Stomach smooth muscle (tissue), 2 donors: ENCODE results near the gene POM121.
"Not testable (repeated sequence)": the region's sequence is repeated elsewhere in the genome, so short reads cannot be mapped to it uniquely, and the experiment has no call there.

Experiments
- H3K27ac ChIP-seq: one replicate; pipeline ENCODE4 v1.7.0; 2013; ENCODE audit warnings: mild to moderate bottlenecking, low read length, inconsistent platforms
- H3K27me3 ChIP-seq, 2 donors: one replicate each; pipeline ENCODE4 v1.7.0; 2013; ENCODE audit warnings: low read length in 2 of 2; ENCODE audit not compliant: insufficient read depth in 2 of 2, control insufficient read depth in 1 of 2
- H3K36me3 ChIP-seq, 2 donors: one replicate each; pipeline ENCODE4 v1.7.0; 2013; ENCODE audit warnings: low read length in 2 of 2; ENCODE audit not compliant: control insufficient read depth in 2 of 2, insufficient read depth in 2 of 2
- H3K4me1 ChIP-seq: one replicate; pipeline ENCODE4 v1.7.0; 2013; ENCODE audit warnings: low read length; ENCODE audit not compliant: control insufficient read depth, insufficient read depth
- H3K4me3 ChIP-seq, 2 donors: one replicate each; pipeline ENCODE4 v1.7.0; 2013; ENCODE audit warnings: low read length in 2 of 2
- H3K9ac ChIP-seq, 2 donors: one replicate each; pipeline ENCODE4 v1.7.0; 2013; ENCODE audit warnings: low read length in 2 of 2, mild to moderate bottlenecking in 1 of 2
- H3K9me3 ChIP-seq, 2 donors: one replicate each; pipeline ENCODE4 v1.7.0; 2013; ENCODE audit warnings: low read length in 2 of 2; ENCODE audit not compliant: control insufficient read depth in 2 of 2
- donor health status: healthy.
- donor health status: Pancreatic carcinoma.

POM121 gene

DNA sequence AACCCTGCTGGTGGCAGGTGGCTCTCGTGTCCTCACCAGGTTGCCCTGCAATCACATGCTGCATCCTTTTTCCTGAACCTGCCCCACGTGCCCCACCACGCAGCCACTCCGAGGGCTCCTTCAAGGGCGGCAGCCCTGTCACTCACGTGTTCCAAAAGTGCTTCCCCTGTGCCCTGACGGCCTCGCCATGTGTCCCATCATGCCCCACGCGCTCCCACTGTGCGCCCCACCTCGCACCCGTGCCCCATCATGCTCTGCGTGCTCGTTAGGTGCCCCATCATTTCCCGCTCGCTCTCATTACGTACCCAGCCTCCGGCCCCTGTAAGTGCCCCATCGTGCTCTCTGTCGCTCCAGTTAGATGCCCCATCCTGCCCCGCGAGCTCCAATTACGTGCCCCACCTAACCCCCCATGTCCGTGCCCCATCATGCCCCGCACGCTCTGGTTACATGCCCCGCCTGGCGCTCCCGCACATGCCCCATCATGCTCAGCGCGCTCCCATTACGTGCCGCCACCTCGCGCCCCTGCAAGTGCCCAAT is 44.2 kb downstream of the POM121 start, which contains the start of gene TRIM74:
Gene TRIM74, minus strand, starts transcription at position 487 of the 537 bp plus-strand sequence. CDS start 3,309 bp downstream, outside the sequence.
- not testable (repeated sequence) for H3K27ac ChIP-seq, H3K9ac ChIP-seq, H3K9me3 ChIP-seq

DNA sequence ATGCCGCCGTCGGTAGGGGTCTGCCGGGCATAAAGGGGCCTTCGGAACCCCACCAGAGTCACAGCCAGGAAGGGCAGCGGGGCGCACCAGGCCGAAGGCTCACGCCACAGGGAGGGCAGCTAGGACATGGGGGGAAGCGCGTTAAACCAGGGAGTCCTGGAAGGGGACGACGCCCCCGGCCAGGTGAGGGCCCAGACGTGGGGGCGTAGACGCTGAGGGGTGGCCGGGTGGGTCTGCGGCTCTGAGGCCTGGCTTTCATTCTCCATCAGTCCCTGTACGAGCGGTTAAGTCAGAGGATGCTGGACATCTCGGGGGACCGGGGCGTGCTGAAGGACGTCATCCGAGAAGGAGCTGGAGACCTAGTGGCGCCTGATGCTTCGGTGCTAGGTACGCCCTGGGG is 44.8 kb downstream of the POM121 start:
- H3K9ac ChIP-seq, H3K4me1 ChIP-seq, H3K36me3 ChIP-seq, H3K27ac ChIP-seq, H3K9me3 ChIP-seq, H3K4me3 ChIP-seq, H3K27me3 ChIP-seq: not testable (repeated sequence)

More for the DNA sequence above, 44.2 kb downstream of the POM121 start, which contains the start of gene TRIM74:
- H3K27me3 ChIP-seq, H3K4me3 ChIP-seq, H3K36me3 ChIP-seq, H3K4me1 ChIP-seq: not testable (repeated sequence)

DNA sequence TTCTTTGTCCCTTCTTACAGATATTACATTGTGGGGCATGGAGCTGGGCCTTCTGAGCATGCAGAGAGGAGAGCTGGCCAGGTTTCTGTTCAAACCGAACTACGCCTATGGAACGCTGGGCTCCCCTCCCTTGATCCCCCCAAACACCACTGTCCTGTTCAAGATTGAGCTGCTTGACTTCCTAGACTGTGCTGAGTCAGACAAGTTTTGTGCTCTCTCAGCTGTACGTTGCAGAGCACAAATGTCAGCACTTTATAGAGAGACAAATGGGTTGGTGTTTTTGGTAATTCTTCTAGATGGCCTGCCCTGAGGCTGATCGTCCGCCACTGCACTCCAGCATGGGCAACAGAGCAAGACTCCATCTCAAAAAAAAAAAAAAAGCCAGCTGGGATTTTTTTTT is 46.6 kb downstream of the POM121 start:
- not testable (repeated sequence) for H3K9me3 ChIP-seq, H3K9ac ChIP-seq, H3K27me3 ChIP-seq, H3K36me3 ChIP-seq, H3K27ac ChIP-seq, H3K4me3 ChIP-seq, H3K4me1 ChIP-seq

DNA sequence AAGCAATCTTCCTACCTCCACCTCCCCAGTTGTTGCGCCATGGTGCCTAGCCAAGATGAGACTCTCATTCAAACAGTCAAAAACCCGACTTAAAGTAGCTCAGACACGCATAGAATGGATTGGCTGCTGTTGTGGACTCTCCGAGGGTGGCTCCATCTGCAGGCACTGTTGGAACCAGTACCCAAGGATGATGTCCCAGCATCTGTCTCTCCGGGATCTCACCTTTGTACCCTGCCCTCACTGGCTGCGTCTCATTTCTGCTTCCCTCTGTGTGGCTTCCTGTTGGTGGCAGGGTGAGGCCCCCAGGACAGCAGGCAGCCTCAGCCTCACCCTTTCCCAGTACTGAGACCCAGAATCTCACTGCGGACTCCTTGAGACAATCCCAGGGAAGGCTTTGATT is 49.9 kb downstream of the POM121 start:
- H3K36me3 ChIP-seq, H3K9ac ChIP-seq, H3K4me3 ChIP-seq, H3K9me3 ChIP-seq, H3K27ac ChIP-seq, H3K4me1 ChIP-seq, H3K27me3 ChIP-seq: not testable (repeated sequence)

DNA sequence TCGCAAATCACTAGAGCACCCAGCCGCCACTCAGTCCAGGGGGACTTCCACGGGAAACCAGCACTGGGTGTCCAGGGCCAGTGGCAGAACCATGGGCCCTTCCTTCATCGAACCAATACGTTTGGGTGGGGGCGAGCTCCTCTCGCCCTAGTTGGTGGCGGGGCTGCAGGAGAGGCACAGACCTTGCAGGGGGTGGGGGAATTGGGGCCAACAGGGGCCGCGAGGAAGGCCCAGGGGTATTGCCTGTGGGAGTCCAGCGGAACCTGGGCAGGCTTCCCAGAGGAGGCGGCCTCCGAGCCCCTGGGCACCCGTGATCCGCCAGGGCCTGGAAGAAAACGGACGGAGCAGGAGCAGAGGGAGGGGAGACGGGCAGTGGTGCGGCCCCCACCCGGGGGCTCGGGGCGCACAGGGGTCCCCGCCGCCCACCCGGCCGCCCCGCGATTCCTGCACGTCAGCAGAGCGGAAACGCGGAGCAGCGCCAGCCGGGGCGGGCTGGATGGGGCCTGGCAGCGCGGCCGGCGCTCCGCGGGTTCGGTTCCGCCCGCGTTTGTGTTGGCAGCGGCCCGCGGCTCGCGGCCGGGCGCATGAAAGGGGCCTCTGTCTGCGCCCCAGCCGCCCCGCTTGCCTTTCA is 50.9 kb downstream of the POM121 start:
- H3K9ac ChIP-seq, H3K9me3 ChIP-seq, H3K4me3 ChIP-seq, H3K4me1 ChIP-seq, H3K27me3 ChIP-seq, H3K36me3 ChIP-seq, H3K27ac ChIP-seq: not testable (repeated sequence)

DNA sequence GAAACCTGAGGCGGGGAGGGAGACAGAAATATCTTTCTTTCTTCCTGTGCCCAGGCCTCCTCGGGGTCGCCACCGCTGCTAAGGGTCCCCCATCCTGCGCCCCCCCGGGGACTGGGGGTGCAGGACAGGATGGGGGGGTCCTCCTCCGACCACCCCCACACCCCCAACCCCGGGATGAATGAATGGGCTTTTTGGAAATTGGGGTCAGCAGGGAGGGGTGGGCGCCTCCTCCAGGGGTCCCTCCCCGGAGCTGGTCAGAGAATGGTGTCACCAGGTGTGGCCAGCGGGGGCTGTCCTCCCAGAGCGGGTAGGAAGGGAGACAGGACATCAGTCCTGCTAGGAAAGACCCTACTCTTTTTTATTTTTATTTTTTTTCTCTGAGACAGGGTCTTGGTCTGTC is 51.5 kb downstream of the POM121 start:
- H3K4me3 ChIP-seq, H3K27ac ChIP-seq, H3K9me3 ChIP-seq, H3K36me3 ChIP-seq, H3K4me1 ChIP-seq, H3K9ac ChIP-seq, H3K27me3 ChIP-seq: not testable (repeated sequence)

DNA sequence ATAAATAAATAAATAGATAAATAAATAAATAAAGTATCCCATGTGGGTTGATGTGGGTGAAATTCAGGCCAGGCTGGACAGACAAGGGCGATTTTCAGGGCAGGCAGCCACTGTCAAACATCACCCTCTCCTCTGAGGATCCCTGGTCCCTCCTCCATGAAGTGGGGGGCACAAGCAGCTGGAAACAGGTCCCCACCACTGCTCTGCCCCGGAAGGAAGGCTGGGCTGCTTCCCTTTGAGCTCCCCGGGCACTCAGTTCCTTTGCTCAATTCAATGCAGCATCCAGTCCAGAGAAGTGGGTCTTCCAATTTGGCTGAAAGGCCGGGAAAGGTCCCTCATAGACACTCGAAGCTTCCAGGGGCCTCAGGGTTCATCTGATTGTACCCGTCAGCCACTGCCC is 55.5 kb downstream of the POM121 start:
- H3K27me3 ChIP-seq, H3K36me3 ChIP-seq, H3K9ac ChIP-seq, H3K9me3 ChIP-seq, H3K4me1 ChIP-seq, H3K27ac ChIP-seq, H3K4me3 ChIP-seq: not testable (repeated sequence)

DNA sequence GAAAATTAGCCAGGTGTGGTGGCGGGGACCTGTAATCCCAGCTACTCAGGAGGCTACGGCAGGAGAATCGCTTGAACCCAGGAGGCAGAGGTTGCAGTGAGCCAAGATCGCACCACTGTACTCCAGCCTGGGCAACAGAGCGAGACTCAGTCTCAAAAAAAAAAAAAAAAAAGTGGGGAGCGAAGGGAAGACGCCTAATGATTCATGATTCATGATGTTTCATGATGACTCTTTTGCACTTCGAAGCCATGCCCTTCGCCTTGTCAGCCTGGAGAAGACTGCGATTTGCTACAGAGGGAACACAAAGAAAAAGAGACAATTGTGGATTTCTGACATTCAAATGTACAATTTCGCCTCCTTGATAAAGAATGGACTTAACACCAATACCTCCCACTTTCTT is 57.2 kb downstream of the POM121 start:
- not testable (repeated sequence) for H3K9ac ChIP-seq, H3K27ac ChIP-seq, H3K9me3 ChIP-seq, H3K36me3 ChIP-seq, H3K27me3 ChIP-seq, H3K4me3 ChIP-seq, H3K4me1 ChIP-seq

DNA sequence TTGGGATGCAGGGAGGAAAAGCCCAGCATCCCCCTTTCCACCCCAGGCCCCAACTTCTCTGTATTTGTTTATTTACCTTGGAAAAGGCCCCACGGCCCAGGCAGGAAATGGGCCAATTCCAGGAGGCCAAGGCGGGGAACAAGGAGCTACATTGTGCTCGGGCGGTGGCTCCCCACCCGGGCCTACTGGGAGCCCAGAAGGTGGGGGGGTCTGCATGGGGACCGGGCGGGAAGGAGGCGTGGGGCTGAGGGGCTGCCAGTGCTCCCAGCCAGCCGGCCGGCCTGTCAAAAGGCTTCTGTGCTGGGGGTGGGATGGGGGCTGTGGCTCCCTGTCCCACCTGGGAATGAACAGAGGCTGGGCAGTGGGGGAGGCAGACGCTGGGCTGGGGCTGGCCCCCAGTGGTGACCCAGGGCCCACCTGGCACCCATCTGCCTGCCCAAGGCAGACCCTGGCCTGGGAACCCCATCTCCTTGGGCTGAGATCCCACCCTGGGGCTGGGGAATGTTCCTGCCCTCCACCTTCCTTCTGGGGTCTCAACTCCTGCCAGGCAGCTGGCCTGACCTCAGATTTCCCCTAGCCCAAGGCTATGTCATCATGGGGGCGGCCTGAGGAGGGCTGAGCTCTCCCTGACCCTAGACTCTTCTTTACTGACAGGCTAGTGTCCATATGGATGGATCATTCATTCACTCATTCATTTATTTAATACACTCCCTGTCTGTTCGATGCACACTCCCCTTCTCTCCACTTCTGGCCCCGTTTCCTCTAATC is 65.4 kb downstream of the POM121 start:
- H3K9ac ChIP-seq, H3K27ac ChIP-seq, H3K4me3 ChIP-seq, H3K4me1 ChIP-seq, H3K27me3 ChIP-seq, H3K9me3 ChIP-seq, H3K36me3 ChIP-seq: not testable (repeated sequence)

DNA sequence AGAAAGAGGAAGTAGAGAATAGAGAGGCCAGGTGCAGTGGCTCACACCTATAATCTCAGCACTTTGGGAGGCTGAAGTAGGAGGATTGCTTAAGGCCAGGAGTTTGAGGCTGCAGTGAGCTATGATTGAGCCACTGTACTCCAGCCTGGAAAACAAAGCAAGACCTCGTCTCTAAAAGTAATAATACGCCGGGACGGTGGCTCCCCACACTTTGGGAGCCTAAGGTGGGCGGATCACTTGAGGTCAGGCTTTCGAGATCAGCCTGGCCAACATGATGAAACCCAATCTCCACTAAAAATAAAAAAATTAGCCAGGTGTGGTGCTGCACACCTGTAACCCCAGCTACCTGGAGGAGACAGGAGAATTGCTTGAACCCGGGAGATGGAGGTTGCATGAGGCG is 70.6 kb downstream of the POM121 start:
- H3K9me3 ChIP-seq, H3K27ac ChIP-seq, H3K9ac ChIP-seq, H3K27me3 ChIP-seq, H3K4me1 ChIP-seq, H3K4me3 ChIP-seq, H3K36me3 ChIP-seq: not testable (repeated sequence)

DNA sequence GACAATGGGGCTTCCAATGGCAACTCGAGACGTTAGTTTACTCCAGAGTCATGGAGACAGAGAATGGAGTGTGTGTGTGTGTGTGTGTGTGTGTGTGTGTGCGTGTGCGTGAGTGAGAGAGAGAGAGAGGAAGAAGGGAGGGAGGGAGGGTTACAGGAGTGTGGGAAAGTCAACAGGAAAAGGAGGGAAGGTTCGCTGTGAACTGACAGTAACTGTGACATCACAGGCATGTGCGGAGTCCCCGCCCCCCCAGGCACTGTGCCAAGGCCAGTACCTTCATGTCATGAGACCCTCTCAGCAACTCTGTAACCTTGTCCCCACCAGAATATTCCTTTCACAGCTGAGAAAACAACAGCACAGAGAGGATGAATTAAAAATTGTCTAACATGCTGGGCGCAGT is 72.6 kb downstream of the POM121 start:
- H3K9me3 ChIP-seq, H3K9ac ChIP-seq, H3K36me3 ChIP-seq, H3K4me1 ChIP-seq, H3K4me3 ChIP-seq, H3K27ac ChIP-seq, H3K27me3 ChIP-seq: not testable (repeated sequence)
